CD4-positive, alpha-beta T cell treated with Interleukin-2 at 100 ng/mL for 4 hours (primary cell): ENCODE measurements around the gene GNGT1.
"Not testable (repeated sequence)": the region's sequence is repeated elsewhere in the genome, so short reads cannot be mapped to it uniquely, and the experiment has no call there.

Source experiments
- DNase-seq: peaks from one replicate; pipeline ENCODE4 v3.0.0-alpha.2; 2020; ENCODE audit warnings: low spot score

The GNGT1 gene

GRCh38 chr7:93910076-93910994 is 4.0 kb downstream of the GNGT1 start:
- no peak for DNase-seq

GRCh38 chr7:93911242-93911641 is 4.9 kb downstream of the GNGT1 start:
- not testable (repeated sequence) for DNase-seq

GRCh38 chr7:93911661-93912060 is 5.3 kb downstream of the GNGT1 start:
- DNase-seq = not testable (repeated sequence)

- DNase-seq = no peak
Observed at GRCh38 chr7:93913197-93913596, 6.8 kb downstream of the GNGT1 start.

GRCh38 chr7:93914581-93915066 is 8.3 kb downstream of the GNGT1 start:
- no peak for DNase-seq

- DNase-seq = not testable (repeated sequence)
Observed at GRCh38 chr7:93915206-93915842, 9.0 kb downstream of the GNGT1 start.

GRCh38 chr7:93915888-93916287 is 9.5 kb downstream of the GNGT1 start:
- not testable (repeated sequence) for DNase-seq

GRCh38 chr7:93916315-93916714 is 9.9 kb downstream of the GNGT1 start:
- not testable (repeated sequence) for DNase-seq

- DNase-seq = no peak
Observed at GRCh38 chr7:93920496-93921182, 14.3 kb downstream of the GNGT1 start.

GRCh38 chr7:93921186-93921585 is 14.8 kb downstream of the GNGT1 start:
- no peak for DNase-seq

GRCh38 chr7:93921607-93922566 is 15.5 kb downstream of the GNGT1 start, which contains the start of gene GNG11:
Gene GNG11, plus strand, starts transcription at chr7:93921735. Its CDS starts 403 bp downstream, at chr7:93922138.
- no peak for DNase-seq

- DNase-seq = no peak
Observed at GRCh38 chr7:93923296-93923695, 16.9 kb downstream of the GNGT1 start.

- no peak for DNase-seq
Observed at GRCh38 chr7:93923942-93924341, 17.6 kb downstream of the GNGT1 start.

GRCh38 chr7:93926800-93927199 is 20.4 kb downstream of the GNGT1 start:
- no peak for DNase-seq

- DNase-seq = no peak
Observed at GRCh38 chr7:93927585-93927984, 21.2 kb downstream of the GNGT1 start.

- no peak for DNase-seq
Observed at GRCh38 chr7:93931655-93932054, 25.3 kb downstream of the GNGT1 start.

GRCh38 chr7:93933156-93933555 is 26.8 kb downstream of the GNGT1 start:
- no peak for DNase-seq

GRCh38 chr7:93935102-93935501 is 28.7 kb downstream of the GNGT1 start:
- no peak for DNase-seq

GRCh38 chr7:93937818-93938217 is 31.5 kb downstream of the GNGT1 start:
- no peak for DNase-seq

GRCh38 chr7:93938293-93938692 is 31.9 kb downstream of the GNGT1 start:
- DNase-seq = no peak

GRCh38 chr7:93941945-93942344 is 35.6 kb downstream of the GNGT1 start:
- no peak for DNase-seq
